Epithelial cell of prostate (primary cell): Measurements from ENCODE around the gene MBTPS2.
"Not testable (repeated sequence)": the region's sequence is repeated elsewhere in the genome, so short reads cannot be mapped to it uniquely, and the experiment has no call there.

Experiments used
- DNase-seq: peaks from one replicate; pipeline ENCODE4 v3.0.0-alpha.2; 2011; ENCODE audit warnings: low read depth, low spot score
- H3K27ac ChIP-seq: fragments of 450-650 bp; 2 replicates; pipeline ENCODE4 v1.5.1; 2017; ENCODE audit warnings: mild to moderate bottlenecking

MBTPS2 gene

GRCh38 chrX:21839334-21840192 is at the start of gene MBTPS2:
TSS of gene MBTPS2 (plus strand) at chrX:21839617. CDS start at chrX:21839735, 118 bp downstream.
- peak; percentile 64 for DNase-seq
- peak within 1 kb of the TSS; percentile 32 for H3K27ac ChIP-seq

- peak overlapping the region; percentile 45 for H3K27ac ChIP-seq
- DNase-seq: peak; percentile 68
Measured at GRCh38 chrX:21798677-21799219, 40.7 kb upstream of the MBTPS2 start.

GRCh38 chrX:21799767-21800166 is 39.6 kb upstream of the MBTPS2 start:
- H3K27ac ChIP-seq: no peak overlapping the region
- DNase-seq: no peak

- DNase-seq: no peak
- no peak overlapping the region for H3K27ac ChIP-seq
Measured at GRCh38 chrX:21800344-21800770, 39.1 kb upstream of the MBTPS2 start.

GRCh38 chrX:21802054-21802670 is 37.3 kb upstream of the MBTPS2 start:
- DNase-seq: no peak

GRCh38 chrX:21802839-21803238 is 36.6 kb upstream of the MBTPS2 start:
- no peak for DNase-seq
- no peak overlapping the region for H3K27ac ChIP-seq

More at GRCh38 chrX:21802054-21802670, 37.3 kb upstream of the MBTPS2 start:
- no peak overlapping the region for H3K27ac ChIP-seq

GRCh38 chrX:21806691-21807090 is 32.7 kb upstream of the MBTPS2 start:
- DNase-seq: no peak
- no peak overlapping the region for H3K27ac ChIP-seq

GRCh38 chrX:21811832-21812231 is 27.6 kb upstream of the MBTPS2 start:
- H3K27ac ChIP-seq: no peak overlapping the region
- DNase-seq: no peak

GRCh38 chrX:21812628-21813027 is 26.8 kb upstream of the MBTPS2 start:
- no peak for DNase-seq
- H3K27ac ChIP-seq: no peak overlapping the region

- no peak overlapping the region for H3K27ac ChIP-seq
- no peak for DNase-seq
Measured at GRCh38 chrX:21813612-21814368, 25.6 kb upstream of the MBTPS2 start.

- no peak overlapping the region for H3K27ac ChIP-seq
- DNase-seq: no peak
Measured at GRCh38 chrX:21816136-21816535, 23.3 kb upstream of the MBTPS2 start.

- not testable (repeated sequence) for H3K27ac ChIP-seq, DNase-seq
Measured at GRCh38 chrX:21820170-21820569, 19.2 kb upstream of the MBTPS2 start.

- DNase-seq: no peak
- no peak overlapping the region for H3K27ac ChIP-seq
Measured at GRCh38 chrX:21821875-21822274, 17.5 kb upstream of the MBTPS2 start.

GRCh38 chrX:21831496-21831895 is 7.9 kb upstream of the MBTPS2 start:
- no peak for DNase-seq

GRCh38 chrX:21837056-21837455 is 2.4 kb upstream of the MBTPS2 start:
- no peak for DNase-seq
- H3K27ac ChIP-seq: no peak overlapping the region

More at GRCh38 chrX:21831496-21831895, 7.9 kb upstream of the MBTPS2 start:
- H3K27ac ChIP-seq: no peak overlapping the region

- H3K27ac ChIP-seq: peak overlapping the region; percentile 32
- DNase-seq: no peak
Measured at GRCh38 chrX:21838937-21839333, 482 bp upstream of the MBTPS2 start.

- DNase-seq: no peak
- no peak overlapping the region for H3K27ac ChIP-seq
Measured at GRCh38 chrX:21840193-21840545, 752 bp downstream of the MBTPS2 start.

- no peak for DNase-seq
- H3K27ac ChIP-seq: no peak overlapping the region
Measured at GRCh38 chrX:21843179-21843578, 3.8 kb downstream of the MBTPS2 start.

- H3K27ac ChIP-seq: no peak overlapping the region
- no peak for DNase-seq
Measured at GRCh38 chrX:21845096-21845495, 5.7 kb downstream of the MBTPS2 start.

- H3K27ac ChIP-seq: no peak overlapping the region
- no peak for DNase-seq
Measured at GRCh38 chrX:21847342-21847741, 7.9 kb downstream of the MBTPS2 start.

- no peak overlapping the region for H3K27ac ChIP-seq
Measured at GRCh38 chrX:21853578-21853977, 14.2 kb downstream of the MBTPS2 start.

More at GRCh38 chrX:21853578-21853977, 14.2 kb downstream of the MBTPS2 start:
- no peak for DNase-seq
